Measurements from ENCODE around the gene STAMBPL1. TPM values are rescaled to one million over a fixed set of nuclear protein-coding genes. Genes with fewer than 3 reads are reported as not detected.

The STAMBPL1 gene
- total and polyA plus RNA-seq, 2 experiments from 2014 or later = 4.5 to 20.0 TPM

GRCh38 chr10:88957381-88957780, 77.3 kb downstream of the STAMBPL1 start:
- Histone ChIP-seq H3K9me2 (replicated peaks; ENCODE audit: insufficient read depth) (no peaks in the 10 kb centered on the region), H2AFZ (no peak overlapping the region), H3K4me1 (ENCODE audit: insufficient read depth) (peaks cover 10% of the 10 kb centered on the region), H3K36me3 (replicated peaks; ENCODE audit: insufficient read depth, low read depth) (no peaks in the 10 kb centered on the region), H3K4me3 (no peak overlapping the region), H3K79me2 (no peaks in the 10 kb centered on the region), H3K9me3 (ENCODE audit: low read depth) (no peaks in the 10 kb centered on the region), H3K4me2 (no peak overlapping the region), H3K27ac (no peak overlapping the region), H4K20me1 (ENCODE audit: insufficient read depth, poor library complexity, severe bottlenecking) (no peaks in the 10 kb centered on the region), H3K27me3 (no peaks in the 10 kb centered on the region)
- no peak for TF ChIP-seq EZH2phosphoT487 (IDR thresholded peaks at IDR 0.05; ENCODE audit: low read depth, severe bottlenecking, unreplicated experiment)
- no peak for TF ChIP-seq EZH2 (IDR thresholded peaks at IDR 0.05; ENCODE audit: borderline replicate concordance)
- TF ChIP-seq, protein P1, sequence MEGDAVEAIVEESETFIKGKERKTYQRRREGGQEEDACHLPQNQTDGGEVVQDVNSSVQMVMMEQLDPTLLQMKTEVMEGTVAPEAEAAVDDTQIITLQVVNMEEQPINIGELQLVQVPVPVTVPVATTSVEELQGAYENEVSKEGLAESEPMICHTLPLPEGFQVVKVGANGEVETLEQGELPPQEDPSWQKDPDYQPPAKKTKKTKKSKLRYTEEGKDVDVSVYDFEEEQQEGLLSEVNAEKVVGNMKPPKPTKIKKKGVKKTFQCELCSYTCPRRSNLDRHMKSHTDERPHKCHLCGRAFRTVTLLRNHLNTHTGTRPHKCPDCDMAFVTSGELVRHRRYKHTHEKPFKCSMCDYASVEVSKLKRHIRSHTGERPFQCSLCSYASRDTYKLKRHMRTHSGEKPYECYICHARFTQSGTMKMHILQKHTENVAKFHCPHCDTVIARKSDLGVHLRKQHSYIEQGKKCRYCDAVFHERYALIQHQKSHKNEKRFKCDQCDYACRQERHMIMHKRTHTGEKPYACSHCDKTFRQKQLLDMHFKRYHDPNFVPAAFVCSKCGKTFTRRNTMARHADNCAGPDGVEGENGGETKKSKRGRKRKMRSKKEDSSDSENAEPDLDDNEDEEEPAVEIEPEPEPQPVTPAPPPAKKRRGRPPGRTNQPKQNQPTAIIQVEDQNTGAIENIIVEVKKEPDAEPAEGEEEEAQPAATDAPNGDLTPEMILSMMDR (IDR thresholded peaks at IDR 0.05; ENCODE audit: poor library complexity) = no peak
- no peak for DNase-seq (ENCODE audit: low spot score)
- WGBS (ENCODE audit: low lambda C conversion rate, missing lambda C conversion rate) = 61% methylated on average over 1 of the region's 1 CpG

- Histone ChIP-seq H4K20me1 (ENCODE audit: insufficient read depth, poor library complexity, severe bottlenecking) (no peaks in the 10 kb centered on the region), H3K4me1 (ENCODE audit: insufficient read depth) (no peaks in the 10 kb centered on the region), H3K9me3 (ENCODE audit: low read depth) (no peaks in the 10 kb centered on the region), H3K79me2 (no peaks in the 10 kb centered on the region), H3K36me3 (replicated peaks; ENCODE audit: insufficient read depth, low read depth) (no peaks in the 10 kb centered on the region), H3K4me3 (no peak overlapping the region), H3K27ac (no peak overlapping the region), H2AFZ (no peak overlapping the region), H3K9me2 (replicated peaks; ENCODE audit: insufficient read depth) (no peaks in the 10 kb centered on the region), H3K27me3 (no peaks in the 10 kb centered on the region), H3K4me2 (no peak overlapping the region)
- 95% methylated on average over 6 of the region's 6 CpGs for WGBS (ENCODE audit: low lambda C conversion rate, missing lambda C conversion rate)
- no peak for DNase-seq (ENCODE audit: low spot score)
- TF ChIP-seq EZH2phosphoT487 (IDR thresholded peaks at IDR 0.05; ENCODE audit: low read depth, severe bottlenecking, unreplicated experiment) = no peak
- TF ChIP-seq EZH2 (IDR thresholded peaks at IDR 0.05; ENCODE audit: borderline replicate concordance) = no peak
- TF ChIP-seq, protein P1 (IDR thresholded peaks at IDR 0.05; ENCODE audit: poor library complexity) = no peak
Observed at GRCh38 chr10:88958721-88959120, 78.7 kb downstream of the STAMBPL1 start.

GRCh38 chr10:88960802-88961201, 80.8 kb downstream of the STAMBPL1 start:
- TF ChIP-seq EZH2phosphoT487 (IDR thresholded peaks at IDR 0.05; ENCODE audit: low read depth, severe bottlenecking, unreplicated experiment) (no peak), EZH2 (IDR thresholded peaks at IDR 0.05; ENCODE audit: borderline replicate concordance) (no peak)
- TF ChIP-seq, protein P1 (IDR thresholded peaks at IDR 0.05; ENCODE audit: poor library complexity) = no peak
- no peak for DNase-seq (ENCODE audit: low spot score)
- Histone ChIP-seq H3K27me3 (no peaks in the 10 kb centered on the region), H2AFZ (no peak overlapping the region), H3K36me3 (replicated peaks; ENCODE audit: insufficient read depth, low read depth) (no peaks in the 10 kb centered on the region), H3K4me1 (ENCODE audit: insufficient read depth) (peaks cover 7% of the 10 kb centered on the region), H3K27ac (no peak overlapping the region), H3K4me2 (no peak overlapping the region), H3K4me3 (no peak overlapping the region), H3K9me2 (replicated peaks; ENCODE audit: insufficient read depth) (no peaks in the 10 kb centered on the region), H4K20me1 (ENCODE audit: insufficient read depth, poor library complexity, severe bottlenecking) (no peaks in the 10 kb centered on the region), H3K79me2 (no peaks in the 10 kb centered on the region), H3K9me3 (ENCODE audit: low read depth) (no peaks in the 10 kb centered on the region)
- WGBS (ENCODE audit: low lambda C conversion rate, missing lambda C conversion rate) = 100% methylated on average over 1 of the region's 1 CpG

DNA sequence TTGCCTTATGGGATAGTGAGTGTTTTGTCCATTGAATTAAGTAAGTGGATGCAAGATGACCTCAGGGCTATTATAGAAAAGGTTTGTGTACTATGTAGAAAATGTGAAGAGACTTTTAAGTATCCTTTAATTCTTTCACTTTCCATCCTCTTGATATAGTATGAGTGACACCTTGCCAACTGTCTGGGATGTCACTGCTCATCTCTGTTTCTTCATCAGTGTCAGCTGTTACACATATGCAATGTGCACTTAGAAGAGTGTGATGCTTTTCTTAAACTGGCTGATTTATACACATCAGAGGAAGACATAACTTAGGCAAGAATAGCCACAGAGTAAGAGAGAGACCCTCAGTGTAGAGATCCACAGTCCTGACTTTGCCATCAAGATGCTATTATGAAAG, 81.2 kb downstream of the STAMBPL1 start:
- Histone ChIP-seq H3K36me3 (replicated peaks; ENCODE audit: insufficient read depth, low read depth) (no peaks in the 10 kb centered on the region), H3K4me3 (no peak overlapping the region), H3K9me3 (ENCODE audit: low read depth) (no peaks in the 10 kb centered on the region), H4K20me1 (ENCODE audit: insufficient read depth, poor library complexity, severe bottlenecking) (no peaks in the 10 kb centered on the region), H3K4me1 (ENCODE audit: insufficient read depth) (peaks cover 7% of the 10 kb centered on the region), H2AFZ (no peak overlapping the region), H3K9me2 (replicated peaks; ENCODE audit: insufficient read depth) (no peaks in the 10 kb centered on the region), H3K4me2 (no peak overlapping the region), H3K27ac (no peak overlapping the region), H3K27me3 (no peaks in the 10 kb centered on the region), H3K79me2 (no peaks in the 10 kb centered on the region)
- DNase-seq (ENCODE audit: low spot score) = no peak
- TF ChIP-seq, protein P1 (IDR thresholded peaks at IDR 0.05; ENCODE audit: poor library complexity) = no peak
- TF ChIP-seq EZH2 (IDR thresholded peaks at IDR 0.05; ENCODE audit: borderline replicate concordance) (no peak), EZH2phosphoT487 (IDR thresholded peaks at IDR 0.05; ENCODE audit: low read depth, severe bottlenecking, unreplicated experiment) (no peak)
